Right lobe of liver (tissue), 6 donors: Measurements from ENCODE around the gene PHEX. TPM values are rescaled to one million over a fixed set of nuclear protein-coding genes. Genes with fewer than 3 reads are reported as not detected.

Experiments
- ATAC-seq, 4 donors: fragments of 200-7000 bp; cut with Tn5 transposase; one replicate each; pipeline ENCODE4 v1.9.1; 2020; ENCODE audit warnings: mild to moderate bottlenecking in 4 of 4, moderate library complexity in 4 of 4
- DNase-seq, 3 donors: peaks; one replicate each; pipeline ENCODE4 v3.0.0-alpha.2; 2020
- H3K27ac ChIP-seq, 3 donors: fragments of 200-600 bp; one replicate each; pipeline ENCODE4 v1.8.0; 2022
- H3K27me3 ChIP-seq, 2 donors: fragments of 200-600 bp; one replicate each; pipeline ENCODE4 v1.8.0; 2022
- H3K36me3 ChIP-seq, 4 donors: fragments of 200-600 bp; sonication (generic) in 1 of 4; one replicate each; pipeline versions ENCODE4 v1.5.1 to v1.8.0; 2017 to 2022; ENCODE audit warnings: control low read depth in 1 of 4
- H3K4me1 ChIP-seq, 4 donors: fragments of 200-600 bp; sonication (generic) in 1 of 4; one replicate each; pipeline versions ENCODE4 v1.5.1 to v1.8.0; 2017 to 2022; ENCODE audit warnings: control low read depth in 1 of 4
- H3K4me3 ChIP-seq, 3 donors: fragments of 200-600 bp; one replicate each; pipeline ENCODE4 v1.8.0; 2022
- H3K9me3 ChIP-seq, 4 donors: fragments of 200-600 bp; sonication (generic) in 1 of 4; one replicate each; pipeline versions ENCODE4 v1.5.1 to v1.8.0; 2017 to 2022; ENCODE audit warnings: control low read depth in 1 of 4
- POLR2A ChIP-seq: fragments of 450-650 bp; IDR thresholded peaks from one replicate; pipeline ENCODE4 v1.6.1; 2017; ENCODE audit warnings: antibody characterized with exemption, mild to moderate bottlenecking
- WGBS: methylation state at CpG from one replicate; pipeline ENCODE4 v1.1.6; 2018; ENCODE audit warnings: low coverage, low lambda C conversion rate; ENCODE audit not compliant: insufficient coverage; ENCODE audit errors: missing lambda C conversion rate; 5-methylcytosine and 5-hydroxymethylcytosine counted together
- intact Hi-C, 2 donors: fragments of 100-400 bp; cut with DNase I; formaldehyde crosslinking; loops; one replicate each; pipeline versions ENCODE4 v1.11.2 to v1.14.1; 2022
- total RNA-seq, 6 experiments: library from RNA; depleted of rRNA in 2 of 6; stranded (reverse); fragments of >200 nt in 2 of 6; fragmentation: NEBNext Ultra II Directional in 3 of 6; extraction: Animal tissue kit (Norgen Biotek cat#: 25700) in 3 of 6; gene quantifications; one replicate each; pipeline versions ENCODE4 v1.1.0 to v1.2.4, GENCODE V29; 2016 to 2023
- TF ChIP-seq, protein P1 (sequence below), 4 donors: fragments of 200-600 bp in 3 of 4; fragments of 450-650 bp in 1 of 4; IDR thresholded peaks; one replicate each; pipeline versions ENCODE4 v1.5.1 to v1.8.0; 2016 to 2022; ENCODE audit warnings: antibody characterized with exemption in 4 of 4, mild to moderate bottlenecking in 2 of 4
- donor health status: DM: no; HTN: yes; CAD: no.
- donor health status: DM: no; HTN: no; CAD: no.
- donor health status: DM: no; HTN: no; CAD: no.
- donor health status: DM: no; HTN: yes; CAD: no.
- donor health status: DM: no; HTN: yes; CAD: no.

Gene PHEX
- total RNA-seq, 6 experiments from 2014 or later: 0.13 TPM; not detected in 5

DNA sequence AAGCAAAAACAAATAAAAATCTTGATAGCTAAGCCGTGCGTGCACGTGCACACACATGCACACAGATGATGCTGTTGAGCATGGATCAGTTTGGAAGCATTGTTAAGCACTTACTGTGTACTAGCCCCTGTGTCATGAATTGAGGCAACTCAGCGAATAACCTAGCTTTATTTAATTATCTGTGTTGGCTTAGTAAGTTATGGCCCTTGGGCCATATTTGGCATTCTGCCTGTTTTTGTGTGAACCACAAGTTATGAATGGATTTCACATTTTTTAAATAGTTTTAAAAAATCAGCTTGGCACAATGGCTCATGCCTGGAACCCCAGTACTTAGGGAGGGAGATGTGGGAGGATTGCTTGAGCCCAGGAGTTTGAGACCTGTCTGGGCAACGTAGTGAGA, 126.9 kb downstream of the PHEX start:
- no peak for DNase-seq
- Histone ChIP-seq H3K4me3 (no peak overlapping the region), H3K36me3 (no peaks in the 10 kb centered on the region), H3K27ac (no peak overlapping the region), H3K27me3 (no peaks in the 10 kb centered on the region), H3K9me3 (no peaks in the 10 kb centered on the region), H3K4me1 (no peaks in the 10 kb centered on the region)
- intact Hi-C loops: no loop called here
- no peak for TF ChIP-seq POLR2A
- TF ChIP-seq, protein P1, sequence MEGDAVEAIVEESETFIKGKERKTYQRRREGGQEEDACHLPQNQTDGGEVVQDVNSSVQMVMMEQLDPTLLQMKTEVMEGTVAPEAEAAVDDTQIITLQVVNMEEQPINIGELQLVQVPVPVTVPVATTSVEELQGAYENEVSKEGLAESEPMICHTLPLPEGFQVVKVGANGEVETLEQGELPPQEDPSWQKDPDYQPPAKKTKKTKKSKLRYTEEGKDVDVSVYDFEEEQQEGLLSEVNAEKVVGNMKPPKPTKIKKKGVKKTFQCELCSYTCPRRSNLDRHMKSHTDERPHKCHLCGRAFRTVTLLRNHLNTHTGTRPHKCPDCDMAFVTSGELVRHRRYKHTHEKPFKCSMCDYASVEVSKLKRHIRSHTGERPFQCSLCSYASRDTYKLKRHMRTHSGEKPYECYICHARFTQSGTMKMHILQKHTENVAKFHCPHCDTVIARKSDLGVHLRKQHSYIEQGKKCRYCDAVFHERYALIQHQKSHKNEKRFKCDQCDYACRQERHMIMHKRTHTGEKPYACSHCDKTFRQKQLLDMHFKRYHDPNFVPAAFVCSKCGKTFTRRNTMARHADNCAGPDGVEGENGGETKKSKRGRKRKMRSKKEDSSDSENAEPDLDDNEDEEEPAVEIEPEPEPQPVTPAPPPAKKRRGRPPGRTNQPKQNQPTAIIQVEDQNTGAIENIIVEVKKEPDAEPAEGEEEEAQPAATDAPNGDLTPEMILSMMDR (IDR thresholded peaks at IDR 0.05): no peak
- no peak for ATAC-seq
- 70% methylated on average over 5 of the region's 5 CpGs for WGBS

DNA sequence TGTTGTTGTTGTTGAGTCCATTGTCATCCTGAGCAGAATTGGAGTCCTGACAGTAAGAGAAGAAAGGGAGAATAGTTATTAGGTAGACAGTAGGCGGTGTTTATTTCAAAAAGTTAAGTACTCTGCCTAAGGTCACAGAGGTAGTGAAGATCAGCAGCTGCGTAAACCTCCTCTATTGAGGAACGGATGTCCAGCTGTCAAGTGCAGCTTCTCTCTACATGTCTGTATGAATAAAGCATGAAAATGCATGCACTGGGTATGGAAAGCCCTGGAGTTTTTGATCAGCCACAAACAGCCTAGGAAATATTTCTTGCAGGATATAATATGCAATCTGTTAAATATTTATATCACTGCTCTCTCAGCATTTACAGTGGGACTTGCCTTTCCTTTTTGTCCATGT, 131.2 kb downstream of the PHEX start:
- Histone ChIP-seq H3K9me3 (no peaks in the 10 kb centered on the region), H3K27me3 (no peaks in the 10 kb centered on the region), H3K27ac (no peak overlapping the region), H3K4me1 (no peaks in the 10 kb centered on the region), H3K4me3 (no peak overlapping the region), H3K36me3 (no peaks in the 10 kb centered on the region)
- no peak for TF ChIP-seq POLR2A
- TF ChIP-seq, protein P1 (IDR thresholded peaks at IDR 0.05): no peak
- WGBS: 67% methylated on average over 3 of the region's 3 CpGs
- DNase-seq: no peak
- intact Hi-C loops: no loop called here
- no peak for ATAC-seq

DNA sequence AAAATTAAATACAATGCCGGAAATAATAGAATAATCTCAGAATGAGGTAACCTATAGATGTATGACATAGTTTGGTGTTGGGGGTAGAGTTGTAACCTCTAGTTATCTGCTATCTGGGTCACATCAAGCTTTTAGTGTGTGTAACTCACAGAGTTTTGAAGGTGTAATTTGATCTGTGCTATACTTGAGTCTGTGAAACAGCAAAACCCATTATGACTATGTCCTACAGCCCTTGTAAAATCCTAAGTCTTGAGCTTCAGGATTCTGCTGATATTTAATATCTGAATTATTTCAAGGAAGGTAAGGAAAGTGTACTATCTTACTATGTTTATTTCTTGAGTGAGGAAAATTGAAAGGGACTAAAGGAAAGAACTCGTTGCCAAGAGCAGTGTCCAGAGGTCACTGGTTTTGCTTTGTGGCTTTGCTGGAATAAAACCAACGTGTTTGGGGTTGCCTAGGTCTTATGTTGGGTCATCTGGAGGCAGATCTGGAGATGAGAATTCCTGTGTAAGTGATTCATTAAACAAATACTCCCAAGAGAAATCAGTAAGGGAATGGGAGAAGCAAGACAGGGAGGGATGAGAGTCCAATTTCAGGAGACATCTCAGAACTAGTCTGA, 132.8 kb downstream of the PHEX start:
- 32% methylated on average over 3 of the region's 3 CpGs for WGBS
- intact Hi-C loops: no loop called here
- Histone ChIP-seq H3K4me1 (no peaks in the 10 kb centered on the region), H3K27me3 (no peaks in the 10 kb centered on the region), H3K36me3 (no peaks in the 10 kb centered on the region), H3K27ac (no peak overlapping the region), H3K4me3 (no peak overlapping the region), H3K9me3 (no peaks in the 10 kb centered on the region)
- no peak for DNase-seq
- TF ChIP-seq, protein P1 (IDR thresholded peaks at IDR 0.05): no peak
- TF ChIP-seq POLR2A: no peak
- ATAC-seq: no peak

DNA sequence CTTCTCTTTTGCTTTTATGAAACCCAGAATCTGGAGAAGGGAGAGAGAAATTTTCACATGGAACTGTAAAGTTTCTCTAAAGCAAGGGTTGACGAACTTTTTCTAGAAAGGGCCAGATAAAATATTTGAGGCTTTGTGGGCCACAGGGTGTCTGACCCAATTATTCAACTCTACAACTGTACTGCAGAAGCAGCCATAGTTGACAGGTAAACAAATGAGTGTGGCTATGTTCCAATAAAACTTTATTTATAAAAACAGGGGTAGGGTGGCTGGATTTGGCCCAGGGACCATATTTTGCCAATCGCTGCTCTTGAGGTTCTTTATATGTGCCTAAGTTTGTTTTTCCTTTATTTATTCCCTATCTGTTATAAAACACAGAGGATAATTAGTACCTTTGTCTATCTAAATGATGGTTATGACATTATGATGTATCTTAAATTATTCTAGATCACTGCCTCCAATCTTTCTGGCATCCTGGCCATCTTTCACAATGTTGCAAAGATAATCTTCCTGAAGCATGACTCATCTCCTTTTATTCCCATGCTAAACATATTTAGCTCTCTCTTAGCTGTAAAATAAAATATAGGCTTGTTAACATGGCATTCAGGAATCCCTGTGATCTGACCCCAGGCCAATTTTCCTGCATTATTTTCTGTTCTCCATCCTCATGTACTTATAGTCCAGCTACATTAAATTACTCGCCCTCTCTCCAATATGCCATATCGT, 133.8 kb downstream of the PHEX start:
- no peak overlapping the region for H3K27ac ChIP-seq
- DNase-seq: no peak
- no peak overlapping the region for H3K4me3 ChIP-seq
- no peak for TF ChIP-seq POLR2A
- TF ChIP-seq, protein P1 (IDR thresholded peaks at IDR 0.05): no peak
- intact Hi-C loops: no loop called here
- H3K36me3 ChIP-seq: no peaks in the 10 kb centered on the region
- ATAC-seq: no peak
- no peaks in the 10 kb centered on the region for H3K4me1 ChIP-seq
- H3K27me3 ChIP-seq: no peaks in the 10 kb centered on the region
- 74% methylated on average over 4 of the region's 4 CpGs for WGBS
- no peaks in the 10 kb centered on the region for H3K9me3 ChIP-seq
